SK-N-SH (cell line): ENCODE measurements around the gene FGB.

ENCODE experiments used
- EZH2phosphoT487 ChIP-seq: fragments of 200-600 bp; sonication (generic); IDR thresholded peaks from 2 replicates; pipeline ENCODE4 v1.6.1; 2017; ENCODE audit warnings: low read depth, mixed run types, mild to moderate bottlenecking, antibody characterized with exemption, moderate library complexity, borderline replicate concordance
- FOSL2 ChIP-seq: IDR thresholded peaks from 2 replicates; pipeline ENCODE4 v1.4.0; 2012; ENCODE audit warnings: low read depth, mild to moderate bottlenecking, moderate library complexity, borderline replicate concordance
- FOXJ3 ChIP-seq: sonication (generic); formaldehyde crosslinking; IDR thresholded peaks from 2 replicates; pipeline ENCODE4 v1.5.1; 2020; ENCODE audit warnings: mild to moderate bottlenecking, missing genetic modification reagents
- FOXM1 ChIP-seq: IDR thresholded peaks from 2 replicates; pipeline ENCODE4 v1.4.0; 2012; ENCODE audit warnings: low read depth, mild to moderate bottlenecking
- TF ChIP-seq, protein P1 (sequence below): fragments of 200-600 bp; sonication (generic); IDR thresholded peaks from 2 replicates; pipeline ENCODE4 v1.6.1; 2017; ENCODE audit warnings: antibody characterized with exemption, mild to moderate bottlenecking, moderate library complexity
- TF ChIP-seq, protein P2 (sequence below): fragments of 150-350 bp; IDR thresholded peaks from 2 replicates; pipeline ENCODE4 v1.6.1; 2017; ENCODE audit warnings: antibody characterized with exemption, low read length, low read depth, borderline replicate concordance

DNA sequence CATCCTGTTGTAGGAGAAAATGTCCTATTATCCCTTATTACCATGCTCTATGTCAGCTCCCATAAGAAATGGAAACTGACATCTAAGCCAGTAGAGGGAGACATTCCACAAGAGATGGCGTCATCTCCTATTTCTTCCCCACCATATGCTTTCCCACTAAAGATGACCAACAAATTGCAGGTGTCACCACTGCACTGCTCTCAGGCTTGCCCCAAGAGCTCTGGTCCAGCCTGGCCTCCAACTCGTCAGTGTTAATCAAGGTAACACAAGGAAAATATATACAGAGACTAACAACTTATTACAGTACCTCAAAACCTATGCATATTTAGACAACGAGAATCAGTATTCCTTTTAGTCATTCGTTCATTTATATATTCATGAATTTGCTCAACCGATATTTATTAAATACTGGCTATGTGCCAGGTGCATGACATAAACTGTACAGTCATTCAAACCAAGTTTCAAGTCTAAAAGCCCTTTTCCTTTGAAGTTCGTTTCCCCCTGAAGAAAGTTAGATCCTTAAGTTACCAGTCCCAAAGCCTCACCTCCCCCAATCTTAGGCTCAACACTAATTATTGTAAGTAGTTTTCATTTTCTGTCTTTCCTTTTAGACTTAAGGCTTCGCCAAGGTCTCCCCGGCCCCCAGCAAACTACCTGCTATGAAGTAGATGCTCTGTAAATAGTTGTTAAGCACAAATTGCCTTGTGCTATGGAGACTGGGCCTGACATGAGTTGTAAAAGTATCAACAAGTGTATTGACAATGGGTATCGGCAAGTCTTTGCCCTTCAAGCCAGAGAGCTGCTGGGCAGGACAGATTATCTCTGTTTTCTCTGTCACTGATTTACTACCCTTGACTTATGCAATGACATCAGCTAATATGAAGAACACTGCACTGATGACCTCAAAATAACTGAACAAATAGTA lies 3.1 kb upstream of the FGB start:
- TF ChIP-seq EZH2phosphoT487 (no peak), FOSL2 (no peak), FOXM1 (no peak), FOXJ3 (CRISPR knock-in tag) (no peak)
- TF ChIP-seq, protein P1, sequence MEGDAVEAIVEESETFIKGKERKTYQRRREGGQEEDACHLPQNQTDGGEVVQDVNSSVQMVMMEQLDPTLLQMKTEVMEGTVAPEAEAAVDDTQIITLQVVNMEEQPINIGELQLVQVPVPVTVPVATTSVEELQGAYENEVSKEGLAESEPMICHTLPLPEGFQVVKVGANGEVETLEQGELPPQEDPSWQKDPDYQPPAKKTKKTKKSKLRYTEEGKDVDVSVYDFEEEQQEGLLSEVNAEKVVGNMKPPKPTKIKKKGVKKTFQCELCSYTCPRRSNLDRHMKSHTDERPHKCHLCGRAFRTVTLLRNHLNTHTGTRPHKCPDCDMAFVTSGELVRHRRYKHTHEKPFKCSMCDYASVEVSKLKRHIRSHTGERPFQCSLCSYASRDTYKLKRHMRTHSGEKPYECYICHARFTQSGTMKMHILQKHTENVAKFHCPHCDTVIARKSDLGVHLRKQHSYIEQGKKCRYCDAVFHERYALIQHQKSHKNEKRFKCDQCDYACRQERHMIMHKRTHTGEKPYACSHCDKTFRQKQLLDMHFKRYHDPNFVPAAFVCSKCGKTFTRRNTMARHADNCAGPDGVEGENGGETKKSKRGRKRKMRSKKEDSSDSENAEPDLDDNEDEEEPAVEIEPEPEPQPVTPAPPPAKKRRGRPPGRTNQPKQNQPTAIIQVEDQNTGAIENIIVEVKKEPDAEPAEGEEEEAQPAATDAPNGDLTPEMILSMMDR = peak; percentile 74
- TF ChIP-seq, protein P2, sequence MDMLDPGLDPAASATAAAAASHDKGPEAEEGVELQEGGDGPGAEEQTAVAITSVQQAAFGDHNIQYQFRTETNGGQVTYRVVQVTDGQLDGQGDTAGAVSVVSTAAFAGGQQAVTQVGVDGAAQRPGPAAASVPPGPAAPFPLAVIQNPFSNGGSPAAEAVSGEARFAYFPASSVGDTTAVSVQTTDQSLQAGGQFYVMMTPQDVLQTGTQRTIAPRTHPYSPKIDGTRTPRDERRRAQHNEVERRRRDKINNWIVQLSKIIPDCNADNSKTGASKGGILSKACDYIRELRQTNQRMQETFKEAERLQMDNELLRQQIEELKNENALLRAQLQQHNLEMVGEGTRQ = no peak
